Mucosa of descending colon (tissue), 3 donors: Measurements from ENCODE around the gene POLR3K. TPM values are rescaled to one million over a fixed set of nuclear protein-coding genes. Genes with fewer than 3 reads are reported as not detected.

ENCODE experiments used
- ATAC-seq: fragments of 200-7000 bp; cut with Tn5 transposase; one replicate; pipeline ENCODE4 v1.9.1; 2020; ENCODE audit warnings: mild to moderate bottlenecking, moderate library complexity
- DNase-seq, 3 donors: peaks; one replicate each; pipeline ENCODE4 v3.0.0-alpha.2; 2020
- H3K36me3 ChIP-seq: fragments of 200-600 bp; one replicate; pipeline ENCODE4 v1.8.0; 2021; ENCODE audit warnings: low read depth, mild to moderate bottlenecking
- H3K4me1 ChIP-seq: fragments of 200-600 bp; one replicate; pipeline ENCODE4 v1.8.0; 2021; ENCODE audit warnings: low read depth, mild to moderate bottlenecking
- H3K4me3 ChIP-seq: fragments of 200-600 bp; one replicate; pipeline ENCODE4 v1.8.0; 2021; ENCODE audit warnings: mild to moderate bottlenecking
- H3K9me3 ChIP-seq: fragments of 200-600 bp; one replicate; pipeline ENCODE4 v1.8.0; 2021; ENCODE audit warnings: mild to moderate bottlenecking
- CTCF ChIP-seq: fragments of 200-600 bp; IDR thresholded peaks from one replicate; pipeline ENCODE4 v1.8.0; 2022; ENCODE audit warnings: antibody characterized with exemption, mild to moderate bottlenecking
- intact Hi-C, 2 donors: fragments of 100-400 bp; cut with DNase I in 1 of 2; cut with micrococcal nuclease in 1 of 2; formaldehyde crosslinking; loops; one replicate each; pipeline versions ENCODE4 v1.11.0 to v1.11.1; 2022; cut with DNase I, micrococcal nuclease
- total RNA-seq, 3 donors: library from RNA; stranded (reverse); fragmentation: NEBNext Ultra II Directional in 2 of 3; extraction: Animal tissue kit (Norgen Biotek cat#: 25700) in 2 of 3; gene quantifications; one replicate each; pipeline versions ENCODE4 v1.2.1 to v1.2.4, GENCODE V29; 2021 to 2023
- donor health status: DM: no; HTN: no; CAD: no; lungs with moderate emphysema.
- donor health status: DM: no; HTN: no; CAD: no.
- donor health status: DM: no; HTN: yes; CAD: no.

POLR3K gene
- total RNA-seq, 3 donors from 2014 or later, result 10.0 to 13.0 (median 12.6) TPM

DNA sequence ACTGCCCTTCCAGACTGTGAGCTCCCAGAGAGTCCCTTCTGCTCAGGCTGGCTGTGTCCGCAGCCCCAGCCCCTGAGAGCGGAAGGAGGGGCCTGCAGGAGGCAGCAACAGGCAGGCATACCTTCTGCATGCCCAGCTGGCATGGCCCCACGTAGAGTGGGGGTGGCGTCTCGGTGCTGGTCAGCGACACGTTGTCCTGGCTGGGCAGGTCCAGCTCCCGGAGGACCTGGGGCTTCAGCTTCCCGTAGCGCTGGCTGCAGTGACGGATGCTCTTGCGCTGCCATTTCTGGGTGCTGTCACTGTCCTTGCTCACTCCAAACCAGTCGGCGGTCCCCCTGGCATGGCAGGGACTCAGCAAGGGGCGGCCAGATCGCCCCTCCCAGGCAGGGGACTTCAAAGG lies 10.1 kb upstream of the POLR3K start:
- H3K36me3 ChIP-seq, result no peaks in the 10 kb centered on the region
- H3K4me3 ChIP-seq, result no peak overlapping the region
- TF ChIP-seq CTCF, result no peak
- no peak for DNase-seq
- no peak for ATAC-seq
- peaks cover 4% of the 10 kb centered on the region for H3K4me1 ChIP-seq
- intact Hi-C loops, result no loop called here
- H3K9me3 ChIP-seq, result no peaks in the 10 kb centered on the region

- ATAC-seq (no peak), DNase-seq (no peak)
- H3K36me3 ChIP-seq, result no peaks in the 10 kb centered on the region
- TF ChIP-seq CTCF, result no peak
- H3K4me1 ChIP-seq, result peaks cover 4% of the 10 kb centered on the region
- no peak overlapping the region for H3K4me3 ChIP-seq
- no peaks in the 10 kb centered on the region for H3K9me3 ChIP-seq
- intact Hi-C loops, result no loop called here
Observed at GRCh38 chr16:62968-63391, 9.6 kb upstream of the POLR3K start.

GRCh38 chr16:62283-62967 lies 9.0 kb upstream of the POLR3K start:
- Histone ChIP-seq H3K36me3 (no peaks in the 10 kb centered on the region), H3K9me3 (no peaks in the 10 kb centered on the region)
- intact Hi-C loops, result no loop called here

GRCh38 chr16:61879-62281 lies 8.5 kb upstream of the POLR3K start:
- ATAC-seq (no peak), DNase-seq (no peak)
- intact Hi-C loops, result no loop called here
- H3K9me3 ChIP-seq, result no peaks in the 10 kb centered on the region
- H3K4me1 ChIP-seq, result peaks cover 4% of the 10 kb centered on the region
- no peak overlapping the region for H3K4me3 ChIP-seq
- no peak for TF ChIP-seq CTCF
- no peaks in the 10 kb centered on the region for H3K36me3 ChIP-seq

More at GRCh38 chr16:62283-62967, 9.0 kb upstream of the POLR3K start:
- H3K4me1 ChIP-seq, result peaks cover 4% of the 10 kb centered on the region
- no peak overlapping the region for H3K4me3 ChIP-seq
- no peak for TF ChIP-seq CTCF
- DNase-seq (no peak), ATAC-seq (no peak)

GRCh38 chr16:60929-61878 lies 7.8 kb upstream of the POLR3K start:
- Histone ChIP-seq H3K9me3 (no peaks in the 10 kb centered on the region), H3K36me3 (no peaks in the 10 kb centered on the region), H3K4me1 (peaks cover 4% of the 10 kb centered on the region), H3K4me3 (no peak overlapping the region)
- DNase-seq (no peak), ATAC-seq (no peak)
- intact Hi-C loops, result no loop called here
- TF ChIP-seq CTCF, result no peak
